Fibroblast of lung (primary cell): ENCODE data around the gene RALGPS2. TPM values are rescaled to one million over a fixed set of nuclear protein-coding genes. Genes with fewer than 3 reads are reported as not detected.

Experiments
- DNase-seq, 2 donors: peaks; one replicate each; pipeline versions ENCODE4 v3.0.0 to v3.0.0-alpha.2; 2010; ENCODE audit warnings: low read depth in 2 of 2
- H2AFZ ChIP-seq: 2 replicates; pipeline ENCODE4 v1.5.1; 2012; ENCODE audit warnings: low read length, control low read depth, inconsistent platforms
- H3K27ac ChIP-seq: 2 replicates; pipeline ENCODE4 v1.5.1; 2011; ENCODE audit warnings: low read length, control low read depth; ENCODE audit not compliant: insufficient read depth
- H3K27me3 ChIP-seq: 2 replicates; pipeline ENCODE4 v1.5.1; 2011; ENCODE audit warnings: mild to moderate bottlenecking, low read length; ENCODE audit not compliant: control insufficient read depth, insufficient read depth
- H3K36me3 ChIP-seq: 2 replicates; pipeline ENCODE4 v1.5.1; 2011; ENCODE audit warnings: low read length; ENCODE audit not compliant: control insufficient read depth, insufficient read depth
- H3K4me1 ChIP-seq: 2 replicates; pipeline ENCODE4 v1.5.1; 2011; ENCODE audit warnings: low read length; ENCODE audit not compliant: control insufficient read depth, insufficient read depth; ENCODE audit errors: extremely low read depth
- H3K4me2 ChIP-seq: 2 replicates; pipeline ENCODE4 v1.5.1; 2011; ENCODE audit warnings: low read length, control low read depth; ENCODE audit not compliant: insufficient read depth; ENCODE audit errors: extremely low read depth
- H3K4me3 ChIP-seq, 4 experiments: fragments of 200-600 bp in 1 of 4; sonication (generic) in 1 of 4; replicated peaks in 1 of 4; 2 replicates each; pipeline ENCODE4 v1.5.1; 2011 to 2016; ENCODE audit warnings: low read length in 4 of 4, low read depth in 3 of 4, mild to moderate bottlenecking in 3 of 4, control low read depth in 2 of 4, inconsistent platforms in 1 of 4, mixed read lengths in 1 of 4; ENCODE audit not compliant: insufficient read depth in 1 of 4; ENCODE audit errors: control extremely low read depth in 1 of 4
- H3K79me2 ChIP-seq: 2 replicates; pipeline ENCODE4 v1.5.1; 2012; ENCODE audit warnings: mild to moderate bottlenecking, low read length, inconsistent platforms; ENCODE audit not compliant: control insufficient read depth, insufficient read depth
- H3K9ac ChIP-seq: 2 replicates; pipeline ENCODE4 v1.5.1; 2011; ENCODE audit warnings: mild to moderate bottlenecking, low read length, control low read depth; ENCODE audit not compliant: insufficient read depth
- H3K9me3 ChIP-seq: 2 replicates; pipeline ENCODE4 v1.5.1; 2012; ENCODE audit warnings: low read depth, low read length; ENCODE audit not compliant: control insufficient read depth, insufficient read depth
- H4K20me1 ChIP-seq: 2 replicates; pipeline ENCODE4 v1.5.1; 2011; ENCODE audit warnings: low read length; ENCODE audit not compliant: control insufficient read depth, insufficient read depth; ENCODE audit errors: extremely low read depth
- EZH2 ChIP-seq: IDR thresholded peaks from 2 replicates; pipeline ENCODE4 v1.5.1; 2012; ENCODE audit warnings: low read length, control low read depth, mild to moderate bottlenecking; ENCODE audit errors: missing control alignments
- polyA plus RNA-seq, 2 donors: library from polyadenylated mRNA; depleted of rRNA in 1 of 2; stranded (reverse) in 1 of 2; unstranded in 1 of 2; fragments of >200 nt; gene quantifications; 2 replicates each; pipeline ENCODE4 v1.2.1, GENCODE V29; 2011 to 2012; ENCODE audit warnings: missing spikeins in 1 of 2
- total RNA-seq: library from RNA; depleted of rRNA; stranded (reverse); fragments of >200 nt; gene quantifications from 2 replicates; pipeline ENCODE4 v1.2.1, GENCODE V29; 2014
- TF ChIP-seq, protein P1 (sequence below), 2 donors: IDR thresholded peaks in 1 of 2; conservative IDR thresholded peaks in 1 of 2; 1 replicate in 1 of 2; 2 replicates in 1 of 2; pipeline ENCODE4 v1.5.1; 2011 to 2012; ENCODE audit warnings: low read length in 2 of 2, control low read depth in 1 of 2, inconsistent platforms in 1 of 2, low read depth in 1 of 2, mild to moderate bottlenecking in 1 of 2

The RALGPS2 gene
- total and polyA plus RNA-seq, 2 donors (not counting 1 experiment from before 2014, with no cell fraction given): 53.8 to 69.7 TPM

GRCh38 chr1:178740491-178740890, 15.4 kb downstream of the RALGPS2 start:
- no peak overlapping the region for H3K27ac ChIP-seq
- H3K27me3 ChIP-seq: no peaks in the 10 kb centered on the region
- H2AFZ ChIP-seq: no peak overlapping the region
- peaks cover 10% of the 10 kb centered on the region for H3K79me2 ChIP-seq
- TF ChIP-seq EZH2: no peak
- TF ChIP-seq, protein P1, sequence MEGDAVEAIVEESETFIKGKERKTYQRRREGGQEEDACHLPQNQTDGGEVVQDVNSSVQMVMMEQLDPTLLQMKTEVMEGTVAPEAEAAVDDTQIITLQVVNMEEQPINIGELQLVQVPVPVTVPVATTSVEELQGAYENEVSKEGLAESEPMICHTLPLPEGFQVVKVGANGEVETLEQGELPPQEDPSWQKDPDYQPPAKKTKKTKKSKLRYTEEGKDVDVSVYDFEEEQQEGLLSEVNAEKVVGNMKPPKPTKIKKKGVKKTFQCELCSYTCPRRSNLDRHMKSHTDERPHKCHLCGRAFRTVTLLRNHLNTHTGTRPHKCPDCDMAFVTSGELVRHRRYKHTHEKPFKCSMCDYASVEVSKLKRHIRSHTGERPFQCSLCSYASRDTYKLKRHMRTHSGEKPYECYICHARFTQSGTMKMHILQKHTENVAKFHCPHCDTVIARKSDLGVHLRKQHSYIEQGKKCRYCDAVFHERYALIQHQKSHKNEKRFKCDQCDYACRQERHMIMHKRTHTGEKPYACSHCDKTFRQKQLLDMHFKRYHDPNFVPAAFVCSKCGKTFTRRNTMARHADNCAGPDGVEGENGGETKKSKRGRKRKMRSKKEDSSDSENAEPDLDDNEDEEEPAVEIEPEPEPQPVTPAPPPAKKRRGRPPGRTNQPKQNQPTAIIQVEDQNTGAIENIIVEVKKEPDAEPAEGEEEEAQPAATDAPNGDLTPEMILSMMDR (conservative IDR thresholded peaks at IDR 0.05 in 1 of 2, IDR thresholded peaks at IDR 0.05 in 1 of 2; ENCODE audit: low read depth in 1 of 2, low read length in 2 of 2): no peak
- H3K4me2 ChIP-seq: no peak overlapping the region
- H3K36me3 ChIP-seq: no peaks in the 10 kb centered on the region
- H4K20me1 ChIP-seq: no peaks in the 10 kb centered on the region
- no peaks in the 10 kb centered on the region for H3K9me3 ChIP-seq
- H3K4me1 ChIP-seq: no peaks in the 10 kb centered on the region
- H3K9ac ChIP-seq: no peak overlapping the region
- H3K4me3 ChIP-seq: no peak overlapping the region
- DNase-seq: no peak

DNA sequence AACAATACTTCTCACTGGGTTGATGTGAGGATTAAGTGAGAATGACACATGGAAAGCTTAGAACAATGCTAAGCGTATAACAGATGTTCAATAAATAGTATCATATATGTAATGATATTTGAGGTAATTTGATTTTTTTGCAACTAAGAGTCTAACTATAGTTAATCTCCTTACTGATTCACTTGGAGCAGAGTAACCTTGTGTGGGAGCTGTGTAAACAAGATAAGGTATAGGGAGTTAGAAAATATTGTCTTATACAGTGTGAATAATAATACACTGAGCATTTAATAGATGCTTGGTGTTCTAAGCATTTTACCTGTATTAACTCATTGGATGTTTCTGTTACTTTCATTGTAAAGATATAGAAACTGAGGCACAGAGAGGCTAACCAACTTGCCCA, 15.9 kb downstream of the RALGPS2 start:
- Histone ChIP-seq H3K4me2 (no peak overlapping the region), H4K20me1 (no peaks in the 10 kb centered on the region), H3K9me3 (no peaks in the 10 kb centered on the region), H3K4me3 (no peak overlapping the region), H3K36me3 (no peaks in the 10 kb centered on the region), H3K27ac (no peak overlapping the region), H3K9ac (no peak overlapping the region), H3K27me3 (no peaks in the 10 kb centered on the region), H3K4me1 (no peaks in the 10 kb centered on the region), H3K79me2 (peaks cover 9% of the 10 kb centered on the region), H2AFZ (no peak overlapping the region)
- TF ChIP-seq, protein P1 (conservative IDR thresholded peaks at IDR 0.05 in 1 of 2, IDR thresholded peaks at IDR 0.05 in 1 of 2; ENCODE audit: low read depth in 1 of 2, low read length in 2 of 2): no peak
- no peak for TF ChIP-seq EZH2
- DNase-seq: no peak

DNA sequence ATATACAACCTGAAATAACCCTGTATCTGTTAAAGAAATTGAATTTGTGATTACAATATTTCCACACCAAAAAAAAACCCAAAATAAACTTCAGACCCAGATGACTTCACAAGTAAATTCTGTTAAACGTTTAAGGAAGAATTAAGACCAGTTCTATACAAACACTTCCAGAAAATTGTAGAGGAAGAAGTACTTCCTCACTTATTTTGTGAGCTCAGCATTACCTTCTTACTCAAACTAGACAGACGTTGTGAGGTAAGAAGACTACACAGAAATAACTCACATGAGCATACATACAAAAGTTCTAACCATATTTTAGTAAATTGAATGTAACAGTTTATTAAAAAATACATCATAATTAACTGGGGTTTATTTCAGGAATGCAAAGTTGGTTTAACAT, 18.8 kb downstream of the RALGPS2 start:
- H3K4me1 ChIP-seq: no peaks in the 10 kb centered on the region
- no peak overlapping the region for H3K4me3 ChIP-seq
- DNase-seq: no peak
- no peaks in the 10 kb centered on the region for H3K27me3 ChIP-seq
- no peak overlapping the region for H3K4me2 ChIP-seq
- peaks cover 4% of the 10 kb centered on the region for H3K79me2 ChIP-seq
- H2AFZ ChIP-seq: no peak overlapping the region
- no peaks in the 10 kb centered on the region for H3K36me3 ChIP-seq
- H4K20me1 ChIP-seq: no peaks in the 10 kb centered on the region
- H3K9ac ChIP-seq: no peak overlapping the region
- no peaks in the 10 kb centered on the region for H3K9me3 ChIP-seq
- TF ChIP-seq, protein P1 (conservative IDR thresholded peaks at IDR 0.05 in 1 of 2, IDR thresholded peaks at IDR 0.05 in 1 of 2; ENCODE audit: low read depth in 1 of 2, low read length in 2 of 2): no peak
- TF ChIP-seq EZH2: no peak
- H3K27ac ChIP-seq: no peak overlapping the region
